ENCODE data around the gene MRPS18A. TPM values are rescaled to one million over a fixed set of nuclear protein-coding genes. Genes with fewer than 3 reads are reported as not detected.

Gene MRPS18A
- total and polyA plus RNA-seq, 2 experiments from 2014 or later, result 33.7 to 39.2 TPM

- no peaks in the 10 kb centered on the region for H3K9me3 ChIP-seq (ENCODE audit: low read depth)
- H3K27me3 ChIP-seq (replicated peaks; ENCODE audit: insufficient read depth), result no peaks in the 10 kb centered on the region
- peaks cover 6% of the 10 kb centered on the region; the same call in 1 of the 2 replicates for H3K4me1 ChIP-seq (ENCODE audit: insufficient read depth)
- H2AFZ ChIP-seq, result no peak overlapping the region
- 84 to 87% methylated on average over 10 of the region's 10 CpGs for WGBS, 2 experiments (ENCODE audit: low coverage in 1 of 2, low lambda C conversion rate in 2 of 2, missing lambda C conversion rate in 2 of 2)
- peaks cover 48% of the 10 kb centered on the region for H3K79me2 ChIP-seq (ENCODE audit: insufficient read depth)
- no peak overlapping the region for H3K4me3 ChIP-seq
- no peaks in the 10 kb centered on the region for H4K20me1 ChIP-seq (ENCODE audit: insufficient read depth)
- H3K9ac ChIP-seq, result no peak overlapping the region
- no peak for TF ChIP-seq EZH2 (IDR thresholded peaks at IDR 0.05; ENCODE audit: insufficient read depth, poor library complexity, severe bottlenecking)
- no peak for TF ChIP-seq EZH2phosphoT487 (IDR thresholded peaks at IDR 0.05; ENCODE audit: insufficient read depth, low read depth)
- in situ Hi-C loops (cut with MboI), result no loop called here
- H3K9me2 ChIP-seq (ENCODE audit: insufficient read depth), result no peaks in the 10 kb centered on the region
- H3K27ac ChIP-seq, result no peak overlapping the region
- no peak for DNase-seq
- H3K4me2 ChIP-seq (ENCODE audit: unreplicated experiment), result no peak overlapping the region
- H3F3A ChIP-seq (ENCODE audit: insufficient read depth), result peaks cover 28% of the 10 kb centered on the region
- peaks cover 60% of the 10 kb centered on the region for H3K36me3 ChIP-seq (ENCODE audit: low read depth)
Observed at GRCh38 chr6:43621836-43622180, 65.8 kb downstream of the MRPS18A start.

Other genes starting within 250 kb of the MRPS18A start
- gene DLK2, start 232.2 kb downstream of the MRPS18A start, total RNA-seq (2014; rRNA removed; shearing (Covaris generic)), result 0.51 and 0.76 TPM in 2 replicates
- gene DLK2, start 232.2 kb downstream of the MRPS18A start, polyA plus RNA-seq (2016; fragmentation: Nextera tagmentation; extraction: Ambion mirVana), result 0.66 and 1.4 TPM in 2 replicates
- 17.7 and 32.9 TPM in 2 replicates for gene TJAP1, start 210.2 kb downstream of the MRPS18A start, total RNA-seq (2014; rRNA removed; shearing (Covaris generic))
- 12.7 and 16.0 TPM in 2 replicates for gene TJAP1, start 210.2 kb downstream of the MRPS18A start, polyA plus RNA-seq (2016; fragmentation: Nextera tagmentation; extraction: Ambion mirVana)
- gene LRRC73, start 177.4 kb downstream of the MRPS18A start, total RNA-seq (2014; rRNA removed; shearing (Covaris generic)), result 0.89 and 1.6 TPM in 2 replicates
- gene LRRC73, start 177.4 kb downstream of the MRPS18A start, polyA plus RNA-seq (2016; fragmentation: Nextera tagmentation; extraction: Ambion mirVana), result 0.41 and 1.0 TPM in 2 replicates
- 252 and 263 TPM in 2 replicates for gene YIPF3, start 170.9 kb downstream of the MRPS18A start, total RNA-seq (2014; rRNA removed; shearing (Covaris generic))
- gene YIPF3, start 170.9 kb downstream of the MRPS18A start, polyA plus RNA-seq (2016; fragmentation: Nextera tagmentation; extraction: Ambion mirVana), result 190 and 196 TPM in 2 replicates
- 24.9 and 38.7 TPM in 2 replicates for gene POLR1C, start 170.7 kb downstream of the MRPS18A start, total RNA-seq (2014; rRNA removed; shearing (Covaris generic))
- 38.1 and 39.5 TPM in 2 replicates for gene POLR1C, start 170.7 kb downstream of the MRPS18A start, polyA plus RNA-seq (2016; fragmentation: Nextera tagmentation; extraction: Ambion mirVana)
- 27.6 and 29.5 TPM in 2 replicates for gene XPO5, start 111.8 kb downstream of the MRPS18A start, total RNA-seq (2014; rRNA removed; shearing (Covaris generic))
- gene XPO5, start 111.8 kb downstream of the MRPS18A start, polyA plus RNA-seq (2016; fragmentation: Nextera tagmentation; extraction: Ambion mirVana), result 17.9 and 18.8 TPM in 2 replicates
- gene POLH, start 111.6 kb downstream of the MRPS18A start, total RNA-seq (2014; rRNA removed; shearing (Covaris generic)), result 27.6 and 28.6 TPM in 2 replicates
- 23.0 and 25.3 TPM in 2 replicates for gene POLH, start 111.6 kb downstream of the MRPS18A start, polyA plus RNA-seq (2016; fragmentation: Nextera tagmentation; extraction: Ambion mirVana)
- gene GTPBP2, start 58.5 kb downstream of the MRPS18A start, total RNA-seq (2014; rRNA removed; shearing (Covaris generic)), result 80.7 and 88.3 TPM in 2 replicates
- 15.5 and 15.9 TPM in 2 replicates for gene GTPBP2, start 58.5 kb downstream of the MRPS18A start, polyA plus RNA-seq (2016; fragmentation: Nextera tagmentation; extraction: Ambion mirVana)
- gene MAD2L1BP, start 52.0 kb downstream of the MRPS18A start, total RNA-seq (2014; rRNA removed; shearing (Covaris generic)), result 33.1 and 33.9 TPM in 2 replicates
- 32.9 and 34.2 TPM in 2 replicates for gene MAD2L1BP, start 52.0 kb downstream of the MRPS18A start, polyA plus RNA-seq (2016; fragmentation: Nextera tagmentation; extraction: Ambion mirVana)
- 0.11 TPM in 1 of 2 replicates, not detected in the other for gene RSPH9, start 42.8 kb downstream of the MRPS18A start, total RNA-seq (2014; rRNA removed; shearing (Covaris generic))
- 1.2 and 1.3 TPM in 2 replicates for gene RSPH9, start 42.8 kb downstream of the MRPS18A start, polyA plus RNA-seq (2016; fragmentation: Nextera tagmentation; extraction: Ambion mirVana)
- 197 and 241 TPM in 2 replicates for gene VEGFA, start 82.4 kb upstream of the MRPS18A start, total RNA-seq (2014; rRNA removed; shearing (Covaris generic))
- gene VEGFA, start 82.4 kb upstream of the MRPS18A start, polyA plus RNA-seq (2016; fragmentation: Nextera tagmentation; extraction: Ambion mirVana), result 9.3 and 10.7 TPM in 2 replicates

Measured in GM23248 (cell line).